CD4-positive, alpha-beta T cell treated with Interleukin-6 for 4 hours (primary cell): ENCODE measurements around the gene DLGAP4.

Experiments
- DNase-seq: peaks from one replicate; pipeline ENCODE4 v3.0.0-alpha.2; 2020; ENCODE audit warnings: mixed read lengths

DLGAP4 gene, protein sequence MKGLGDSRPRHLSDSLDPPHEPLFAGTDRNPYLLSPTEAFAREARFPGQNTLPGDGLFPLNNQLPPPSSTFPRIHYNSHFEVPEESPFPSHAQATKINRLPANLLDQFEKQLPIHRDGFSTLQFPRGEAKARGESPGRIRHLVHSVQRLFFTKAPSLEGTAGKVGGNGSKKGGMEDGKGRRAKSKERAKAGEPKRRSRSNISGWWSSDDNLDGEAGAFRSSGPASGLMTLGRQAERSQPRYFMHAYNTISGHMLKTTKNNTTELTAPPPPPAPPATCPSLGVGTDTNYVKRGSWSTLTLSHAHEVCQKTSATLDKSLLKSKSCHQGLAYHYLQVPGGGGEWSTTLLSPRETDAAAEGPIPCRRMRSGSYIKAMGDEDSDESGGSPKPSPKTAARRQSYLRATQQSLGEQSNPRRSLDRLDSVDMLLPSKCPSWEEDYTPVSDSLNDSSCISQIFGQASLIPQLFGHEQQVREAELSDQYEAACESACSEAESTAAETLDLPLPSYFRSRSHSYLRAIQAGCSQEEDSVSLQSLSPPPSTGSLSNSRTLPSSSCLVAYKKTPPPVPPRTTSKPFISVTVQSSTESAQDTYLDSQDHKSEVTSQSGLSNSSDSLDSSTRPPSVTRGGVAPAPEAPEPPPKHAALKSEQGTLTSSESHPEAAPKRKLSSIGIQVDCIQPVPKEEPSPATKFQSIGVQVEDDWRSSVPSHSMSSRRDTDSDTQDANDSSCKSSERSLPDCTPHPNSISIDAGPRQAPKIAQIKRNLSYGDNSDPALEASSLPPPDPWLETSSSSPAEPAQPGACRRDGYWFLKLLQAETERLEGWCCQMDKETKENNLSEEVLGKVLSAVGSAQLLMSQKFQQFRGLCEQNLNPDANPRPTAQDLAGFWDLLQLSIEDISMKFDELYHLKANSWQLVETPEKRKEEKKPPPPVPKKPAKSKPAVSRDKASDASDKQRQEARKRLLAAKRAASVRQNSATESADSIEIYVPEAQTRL

DNA sequence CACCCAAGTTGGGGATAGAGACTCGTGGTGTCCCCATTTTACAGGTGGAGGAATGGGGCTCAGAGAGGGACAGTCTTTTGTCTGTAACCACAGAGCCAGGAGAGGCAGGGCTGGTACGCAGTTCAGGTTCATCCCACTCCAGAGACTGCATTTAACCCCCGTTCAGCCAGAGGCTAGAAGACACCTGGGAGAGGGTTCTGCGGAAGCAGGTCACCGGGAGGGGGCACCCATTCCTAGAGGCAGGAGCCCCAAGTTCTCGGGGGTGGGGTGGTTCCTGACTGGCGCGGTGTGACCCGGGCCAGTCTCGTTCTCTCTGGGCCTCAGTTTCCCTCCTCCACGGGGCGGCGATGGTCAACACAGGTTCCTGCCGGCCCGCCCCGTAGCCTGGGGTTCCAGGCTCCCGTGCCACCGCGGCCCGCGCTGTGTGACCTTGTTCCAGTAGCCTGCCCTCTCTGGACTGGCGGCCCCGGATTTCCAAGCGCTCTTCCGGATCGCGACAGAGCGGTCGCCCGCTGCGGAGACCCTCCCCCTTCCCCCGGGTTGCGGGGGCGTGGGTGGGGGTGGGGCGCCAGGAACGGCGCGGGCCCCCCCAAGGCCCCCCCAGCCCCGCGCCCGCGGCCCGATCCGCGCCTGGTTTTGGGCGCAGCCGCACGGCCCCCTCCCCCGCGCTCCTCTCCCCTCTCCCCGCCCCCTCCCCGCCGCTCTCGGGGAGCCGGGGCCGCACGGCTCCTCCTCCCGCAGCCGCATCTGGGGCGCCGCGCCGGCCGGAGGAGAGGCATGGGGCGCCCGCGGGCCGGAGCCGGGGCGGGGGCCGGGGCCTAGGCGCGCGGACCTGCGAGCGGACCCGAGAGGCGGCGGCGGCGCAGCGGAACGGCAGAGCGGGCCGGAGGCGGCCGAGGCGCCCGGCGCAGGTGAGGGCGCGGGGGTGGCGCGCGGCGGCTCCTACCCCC lies at the start of gene DLGAP4:
Gene DLGAP4 (plus strand): TSS at position 738 of the 950 bp plus-strand sequence. CDS start 125,379 bp downstream, outside the sequence.
- peak; percentile 7 for DNase-seq

DNA sequence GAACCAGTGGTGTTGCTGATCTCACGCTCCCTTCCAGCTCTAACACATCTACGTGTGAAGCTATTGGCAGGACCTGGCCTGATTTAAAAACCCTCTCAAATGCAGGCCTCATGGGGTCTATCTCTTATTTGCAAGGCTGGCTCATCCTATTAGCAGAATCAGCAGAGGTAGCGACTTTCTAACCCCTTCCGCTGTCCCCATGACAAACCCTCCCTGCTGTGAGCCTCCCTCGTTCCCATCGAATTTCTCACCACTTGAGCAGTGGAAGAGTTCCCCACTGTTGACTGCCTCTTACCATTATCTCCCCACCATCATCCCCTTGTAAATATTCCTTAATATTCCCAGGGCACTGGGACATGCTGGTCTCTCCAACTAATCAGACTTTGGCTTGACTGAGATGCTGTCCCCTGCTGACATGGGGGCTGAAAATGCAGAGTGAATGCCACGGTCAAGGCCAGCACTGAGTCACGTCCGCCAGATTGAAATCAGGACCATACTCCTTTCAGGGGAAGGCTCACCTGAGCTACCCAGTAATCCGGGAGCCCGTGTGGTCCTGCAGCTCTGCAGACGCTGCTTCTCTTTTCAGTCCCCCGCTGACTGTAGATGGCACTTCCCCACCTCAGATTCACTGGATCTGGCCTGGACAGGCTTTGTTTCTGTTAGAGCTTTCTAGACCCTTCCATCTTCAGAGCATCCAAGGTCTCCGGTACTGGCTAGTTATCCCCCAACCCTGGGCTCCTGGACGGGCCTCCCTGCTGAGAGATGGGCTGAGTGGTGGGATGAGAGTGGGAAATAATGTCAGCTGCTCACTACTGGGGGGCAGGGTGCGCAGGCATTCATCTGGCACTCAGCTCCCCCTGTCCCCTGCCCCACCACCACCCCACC lies 46.7 kb upstream of the DLGAP4 start:
- DNase-seq: no peak

DNA sequence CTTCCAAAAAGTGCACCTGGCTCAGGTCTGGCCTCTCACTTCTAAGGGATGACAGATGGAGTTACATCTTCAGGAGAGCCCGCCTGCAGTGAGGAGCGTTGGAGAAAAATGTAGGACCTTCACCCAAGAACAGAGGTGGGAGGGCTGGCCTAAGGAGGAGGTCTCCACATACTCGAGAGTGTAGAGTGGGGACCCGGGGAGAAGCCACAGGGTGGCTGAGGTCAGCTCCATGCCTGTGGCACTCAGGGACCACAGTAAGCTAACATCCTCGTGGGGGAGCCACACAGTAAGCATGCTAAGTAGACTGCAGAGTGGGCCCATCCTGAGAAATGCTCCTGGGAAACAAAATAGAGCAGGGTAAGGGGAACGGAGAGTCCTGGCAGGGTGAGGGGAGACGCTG lies 45.8 kb upstream of the DLGAP4 start:
- DNase-seq: no peak

DNA sequence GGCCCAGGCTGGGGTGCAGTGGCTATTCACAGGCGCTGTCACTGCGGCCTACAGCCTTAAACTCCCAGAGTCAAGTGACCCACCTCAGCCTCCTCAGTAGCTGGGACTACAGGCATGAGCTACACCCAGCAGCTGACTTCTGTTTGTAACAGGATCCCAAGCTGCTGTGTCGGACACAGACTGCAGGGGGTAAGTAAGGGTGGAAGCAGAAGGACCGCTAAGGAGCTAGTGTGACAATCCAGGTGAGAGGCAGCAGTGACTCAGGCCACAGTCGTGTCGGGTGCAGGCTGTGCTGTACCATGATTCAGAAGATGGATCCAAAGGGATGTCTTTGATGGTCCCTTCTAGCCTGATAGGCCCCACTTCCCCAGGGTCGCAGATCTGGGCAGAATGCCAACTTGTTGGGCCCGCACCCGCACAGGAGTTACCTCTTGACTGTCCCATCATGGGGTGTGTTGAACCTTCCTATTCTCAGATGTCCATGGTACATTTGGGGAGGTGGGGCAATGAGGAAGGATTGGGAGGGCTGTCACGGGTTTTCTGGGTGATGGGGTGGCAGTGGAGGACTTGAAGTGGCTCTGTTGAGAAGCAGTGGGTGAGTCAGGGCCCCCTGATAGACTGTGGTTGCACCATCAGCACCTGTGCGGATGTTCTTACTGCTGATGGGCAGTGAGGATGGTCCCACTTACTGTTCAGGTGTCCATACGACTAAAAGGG lies 44.6 kb upstream of the DLGAP4 start:
- DNase-seq: no peak

DNA sequence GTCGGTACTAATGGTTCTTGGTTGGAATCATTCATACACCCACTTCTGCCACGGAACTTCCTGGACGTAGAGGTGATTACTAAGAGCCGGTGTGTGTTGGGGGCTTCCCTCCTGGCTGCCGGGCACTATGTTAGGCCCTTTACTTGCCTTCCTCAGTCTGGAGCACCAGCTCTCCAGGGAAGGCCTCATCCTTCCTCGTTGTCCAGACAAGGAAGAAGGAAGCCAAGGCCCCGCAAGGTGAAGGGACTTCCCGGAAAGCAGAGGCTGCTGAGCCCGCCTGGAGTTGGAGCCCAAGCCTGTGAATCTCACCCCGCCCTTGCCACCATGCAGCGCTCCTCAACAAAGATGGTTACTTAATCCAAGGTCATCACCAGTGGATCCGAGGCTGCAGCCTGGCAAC lies 43.7 kb upstream of the DLGAP4 start:
- no peak for DNase-seq

DNA sequence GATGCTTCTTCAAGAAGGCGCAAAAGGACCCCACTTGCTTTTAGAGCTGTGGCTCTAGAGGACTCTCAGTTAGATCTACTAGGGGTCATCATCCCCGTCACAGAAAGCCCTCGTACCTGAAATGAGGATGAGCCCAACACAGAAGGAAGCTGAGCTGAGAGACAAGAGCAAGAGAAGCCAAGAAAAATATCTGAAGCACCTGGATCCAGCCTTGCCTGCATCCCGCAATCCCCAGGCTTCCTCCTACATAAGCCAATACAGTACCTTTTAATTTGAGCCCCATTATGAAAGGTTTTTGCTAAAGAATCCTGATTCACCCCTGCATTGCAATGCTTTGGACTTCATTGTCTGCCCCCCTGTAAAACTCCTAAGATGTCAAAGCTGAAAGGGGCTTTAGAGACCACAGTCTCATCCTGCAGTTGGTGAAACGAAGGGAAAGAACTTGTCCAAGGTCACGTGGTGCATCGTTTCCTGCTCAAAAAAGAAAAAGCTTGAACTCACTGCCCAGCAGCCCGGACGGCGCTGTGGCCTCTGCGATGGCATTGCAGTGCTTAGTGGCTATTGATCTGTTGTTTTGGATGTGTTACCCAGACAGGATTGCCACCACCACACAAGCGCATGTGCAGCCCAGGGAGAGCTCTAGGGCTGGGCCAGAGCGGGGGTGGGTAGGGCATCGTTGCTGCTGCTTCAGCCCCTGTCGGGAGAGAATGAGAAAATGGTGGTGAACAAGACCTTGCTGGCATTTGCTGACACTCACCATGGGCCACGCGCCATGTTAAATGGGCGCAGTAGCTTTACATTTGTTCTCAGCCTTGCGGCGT lies 41.5 kb upstream of the DLGAP4 start:
- DNase-seq: no peak

DNA sequence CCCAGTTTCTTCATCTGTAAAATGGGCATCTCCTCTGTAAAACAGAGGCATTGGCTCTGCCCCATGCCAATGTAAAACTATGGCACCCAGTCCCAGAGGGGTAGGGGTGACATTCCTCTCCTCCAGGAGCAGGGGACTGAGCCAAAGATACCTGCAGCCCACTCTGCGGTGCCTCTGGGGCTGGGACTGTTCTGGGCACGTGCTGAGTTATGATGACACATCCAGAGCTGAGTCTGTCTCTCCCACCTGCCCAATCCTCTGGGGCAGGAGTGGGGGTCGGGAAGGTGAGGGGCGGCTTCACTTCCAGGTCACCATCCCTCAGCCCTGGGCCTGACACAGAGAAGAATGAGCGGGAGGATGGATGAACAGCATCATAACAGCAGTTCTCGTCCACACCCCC lies 40.0 kb upstream of the DLGAP4 start:
- DNase-seq: no peak

DNA sequence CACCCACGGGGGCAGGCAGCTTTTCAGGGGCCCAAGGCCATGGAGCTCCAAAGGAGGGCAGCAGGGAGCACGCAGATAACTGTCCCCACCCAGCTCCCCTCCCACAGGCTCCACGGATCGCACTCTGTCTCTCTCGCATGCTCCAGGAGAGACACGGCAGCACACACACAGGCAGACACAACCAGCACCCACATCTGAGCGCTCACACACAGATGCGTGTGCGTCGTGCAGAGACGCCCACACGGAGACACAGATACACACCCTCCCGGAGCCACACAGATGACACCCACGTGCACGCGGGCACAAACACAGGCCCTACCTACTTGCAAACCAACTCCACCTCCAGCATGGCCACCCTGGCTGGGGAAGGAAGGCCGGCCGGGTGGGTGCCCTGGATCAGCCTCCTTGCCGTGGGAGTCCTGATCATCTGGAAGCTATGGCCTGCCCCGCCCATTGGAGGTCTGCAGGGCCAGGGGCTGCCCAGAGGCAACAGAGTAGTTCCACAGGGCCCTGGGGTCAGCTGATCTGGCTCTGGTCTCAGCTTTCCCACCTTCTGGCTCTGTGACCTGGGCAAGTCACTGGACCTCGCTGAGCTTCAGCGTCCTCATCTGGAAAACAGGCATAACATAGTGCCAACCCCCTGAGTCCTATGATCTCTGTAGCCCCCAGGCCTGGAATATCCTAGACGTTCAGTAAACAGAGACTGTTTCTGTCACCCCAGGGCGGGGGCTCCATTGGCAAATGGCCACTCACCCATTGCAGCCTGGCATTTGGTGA lies 38.3 kb upstream of the DLGAP4 start:
- no peak for DNase-seq

DNA sequence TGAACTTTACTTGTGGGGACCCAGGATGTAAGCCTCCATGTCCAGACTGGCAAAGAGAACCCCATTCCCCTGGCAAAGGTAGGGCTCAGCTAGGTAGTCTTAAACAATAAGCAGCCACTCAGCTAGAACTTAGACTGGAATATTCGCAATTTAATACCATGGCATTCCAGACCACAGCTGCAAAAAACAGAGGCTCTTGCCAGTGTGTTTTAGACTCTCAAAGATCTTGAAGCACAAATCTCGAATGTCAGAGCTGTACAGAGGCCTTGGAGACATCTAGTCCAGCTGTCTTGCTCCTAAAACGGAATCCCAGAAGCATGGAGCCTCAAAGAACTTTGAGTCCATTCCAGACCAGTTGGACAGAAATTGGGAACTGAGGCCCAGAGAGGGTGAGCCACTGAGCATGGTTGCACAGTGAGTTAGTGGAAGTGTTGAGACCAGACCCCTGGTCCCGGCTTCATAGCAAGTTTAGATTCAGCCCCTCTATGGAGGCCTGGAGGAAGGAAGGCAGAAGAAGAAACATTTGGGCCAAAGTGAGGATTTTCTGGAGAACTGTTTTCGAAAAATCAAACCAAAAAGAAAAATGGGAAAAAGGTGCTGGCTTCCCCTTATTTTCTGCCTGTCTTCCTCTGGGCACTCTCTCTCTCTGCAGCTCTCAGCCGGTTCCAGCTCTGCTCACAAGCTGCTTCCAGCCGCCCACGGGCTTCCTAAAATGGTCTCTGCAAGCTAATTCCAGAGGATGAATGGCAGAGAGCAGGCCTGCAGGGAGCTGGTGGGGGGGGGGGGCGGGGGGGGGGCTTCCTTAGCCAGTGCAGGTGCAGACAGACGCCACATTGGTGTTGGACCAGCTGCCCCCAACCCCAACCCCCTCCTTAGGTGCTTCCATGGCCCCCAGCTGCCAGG lies 37.4 kb upstream of the DLGAP4 start:
- no peak for DNase-seq

DNA sequence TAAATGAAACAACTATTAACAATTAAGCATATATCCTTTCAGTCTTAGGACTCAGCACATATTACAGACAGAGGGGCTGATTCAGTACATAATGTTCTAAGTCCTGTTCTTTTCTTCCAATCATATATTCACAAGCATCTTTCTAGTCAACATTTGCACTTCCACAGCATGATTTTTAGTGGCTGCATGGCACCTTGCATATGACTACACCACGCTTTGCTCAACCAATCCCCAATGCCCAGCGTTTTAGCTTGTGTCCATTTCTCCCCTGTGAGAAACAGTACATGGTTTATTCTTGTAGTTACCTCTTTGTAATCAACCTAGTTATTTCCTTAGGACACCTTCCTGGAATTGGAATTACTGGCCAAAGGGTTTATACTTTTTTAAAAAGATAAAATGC lies 36.6 kb upstream of the DLGAP4 start:
- no peak for DNase-seq

DNA sequence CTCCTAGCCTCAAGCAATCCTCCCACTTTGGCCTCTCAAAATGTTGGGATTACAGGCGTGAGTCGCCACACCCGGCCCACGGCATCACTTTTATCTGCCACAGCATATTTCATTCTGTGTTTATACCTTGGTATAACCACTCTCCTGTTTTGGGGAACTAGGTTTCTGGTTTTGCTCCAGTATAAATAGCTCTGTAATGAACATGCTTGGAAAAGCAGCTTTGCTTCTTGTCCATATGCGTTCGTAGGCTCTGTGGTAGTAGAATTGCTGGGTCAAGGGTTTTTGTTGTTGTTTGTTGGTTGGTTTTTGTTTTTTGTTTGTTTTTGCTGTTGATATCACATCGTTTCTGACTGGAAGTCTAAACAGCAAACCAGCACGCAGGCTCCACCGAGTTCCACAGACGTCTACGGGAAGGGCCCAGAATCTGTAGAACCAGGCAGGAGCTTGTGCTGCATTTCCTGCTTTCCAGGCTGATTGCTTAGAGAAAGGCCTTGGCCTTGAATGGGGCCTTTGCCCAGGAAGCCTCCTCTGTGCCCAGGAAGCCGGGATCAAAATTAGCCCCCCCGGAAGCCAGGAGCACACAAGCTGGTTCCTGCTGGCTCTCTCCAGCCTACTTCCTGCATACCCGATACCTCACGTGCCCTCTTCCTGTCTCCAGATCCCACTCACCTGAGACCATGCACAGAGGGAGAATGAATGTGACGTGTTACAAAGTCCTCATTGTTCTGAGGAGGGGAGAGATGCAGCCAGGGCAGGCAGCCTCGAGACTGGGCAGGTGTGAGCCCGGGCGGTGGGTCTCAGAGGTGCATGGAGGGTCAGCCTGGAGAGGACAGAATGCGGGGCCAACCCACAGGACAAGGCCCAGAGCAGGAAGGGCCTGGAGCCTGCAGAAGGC lies 35.1 kb upstream of the DLGAP4 start:
- no peak for DNase-seq

DNA sequence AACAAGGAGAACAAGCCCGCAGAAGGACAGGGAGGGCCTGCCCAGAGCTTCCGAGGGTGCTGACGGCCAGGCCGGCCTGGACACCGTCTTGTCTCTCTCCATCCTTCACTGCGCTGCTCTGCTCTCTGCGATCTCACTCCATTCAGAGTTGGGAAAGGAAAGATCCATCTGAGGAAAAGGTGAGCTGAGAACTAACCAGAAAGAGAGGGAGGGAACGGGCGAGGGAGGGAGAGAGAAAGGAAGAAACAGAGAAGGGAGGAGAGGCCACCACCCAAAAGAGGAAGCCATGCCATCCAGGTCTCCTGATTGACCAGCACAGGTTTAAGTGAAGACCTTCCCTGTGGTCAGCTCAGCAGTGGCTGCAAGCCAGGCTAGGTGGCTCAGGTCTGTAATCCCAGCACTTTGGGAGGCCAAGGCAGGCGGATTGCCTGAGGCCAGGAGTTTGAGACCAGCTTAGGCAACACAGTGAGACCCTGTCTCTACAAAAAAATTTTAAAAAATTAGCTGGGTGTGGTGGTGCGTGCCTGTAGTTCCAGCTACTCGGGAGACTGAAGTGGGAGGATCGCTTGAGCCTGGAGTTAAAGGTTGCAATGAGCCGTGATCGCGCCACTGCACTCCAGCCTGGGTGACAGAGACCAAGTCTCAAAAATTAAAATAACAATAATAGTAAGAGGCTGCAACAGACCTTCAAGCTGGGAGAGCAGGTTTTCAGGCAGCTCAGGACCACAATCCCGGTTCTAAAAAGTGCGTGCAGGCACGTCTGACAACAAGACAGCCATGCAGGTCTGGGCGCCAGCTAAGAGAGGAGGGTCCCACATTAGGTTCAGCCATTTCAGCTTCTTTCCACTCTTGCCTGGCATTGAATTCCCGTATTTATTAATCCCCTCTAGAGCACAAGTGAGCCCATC lies 34.2 kb upstream of the DLGAP4 start:
- no peak for DNase-seq

DNA sequence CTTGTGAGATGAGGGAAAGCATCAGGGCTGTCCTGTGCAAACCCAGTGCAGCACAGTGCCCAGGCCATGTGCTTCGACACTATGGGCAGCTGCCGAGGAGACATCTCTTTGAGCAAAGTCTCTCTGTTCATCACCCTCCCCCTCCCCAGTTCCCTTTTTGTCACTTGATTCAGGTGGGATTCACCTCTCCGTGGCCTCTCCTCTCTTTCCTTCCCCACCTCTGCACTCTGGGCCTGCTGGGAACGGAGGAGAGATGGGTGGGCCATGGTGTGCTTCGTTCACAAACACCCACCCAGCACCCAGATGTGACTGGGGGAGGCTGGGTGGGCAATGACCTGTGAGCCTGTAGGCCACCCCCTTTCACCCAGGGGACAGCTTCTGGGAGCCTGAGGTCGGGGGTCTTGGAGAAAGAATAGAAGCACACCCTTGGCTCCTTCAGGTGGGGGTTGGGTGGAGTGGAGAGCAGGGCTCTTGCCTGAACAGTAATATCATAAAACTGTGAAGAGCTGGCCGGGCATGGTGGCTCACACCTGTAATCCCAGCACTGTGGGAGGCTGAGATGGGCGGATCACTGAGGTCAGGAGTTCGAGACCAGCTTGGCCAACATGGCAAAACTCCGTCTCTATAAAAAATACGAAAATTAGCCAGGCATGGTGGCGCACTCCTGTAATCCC lies 33.5 kb upstream of the DLGAP4 start:
- DNase-seq: no peak

DNA sequence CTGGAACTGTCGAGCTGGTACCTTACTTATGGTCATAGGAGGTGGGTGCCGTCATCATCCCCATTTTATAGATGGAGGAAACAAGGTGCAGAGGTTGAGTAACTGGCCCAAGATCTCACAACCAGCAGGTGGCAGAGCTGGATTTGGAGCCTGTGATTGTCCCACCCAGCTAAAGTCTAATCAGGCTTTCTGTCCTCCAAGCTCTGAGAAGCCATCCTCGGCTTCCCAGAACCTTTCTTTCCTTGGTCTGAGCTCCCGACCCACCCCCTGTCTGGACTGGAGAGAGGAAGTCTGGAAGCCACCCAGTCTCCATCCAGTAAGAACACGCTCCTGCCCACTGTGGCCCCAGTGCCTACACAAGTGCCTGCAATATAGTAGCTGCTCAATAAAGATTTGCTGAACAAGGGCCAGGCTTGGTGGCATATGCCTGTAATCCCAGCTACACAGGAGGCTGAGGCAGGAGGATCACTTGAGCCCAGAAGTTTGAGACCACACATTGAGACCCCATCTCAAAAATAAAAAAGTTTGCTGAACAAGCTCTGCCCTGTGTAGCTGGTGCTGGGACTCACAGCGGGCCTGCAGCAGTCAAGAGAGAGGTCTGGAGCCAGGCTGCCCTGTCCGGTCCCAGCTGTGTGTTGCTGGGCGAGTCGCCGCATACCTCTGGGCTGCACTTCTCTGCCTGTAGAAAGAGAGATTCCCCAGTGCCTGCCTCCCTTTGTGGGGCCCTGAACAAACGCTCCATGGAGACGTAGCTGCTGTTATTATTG lies 32.5 kb upstream of the DLGAP4 start:
- DNase-seq: peak; percentile 11
